ENCODE data around the gene MACROD1. TPM values are rescaled to one million over a fixed set of nuclear protein-coding genes. Genes with fewer than 3 reads are reported as not detected.

Gene MACROD1
- total and polyA plus RNA-seq, 12 donors: 5.5 to 62.9 (median 26.8) TPM

GRCh38 chr11:63993100-63993499 lies 172.8 kb downstream of the MACROD1 start:
- Histone ChIP-seq H3K4me1 (replicated peaks in 1 of 2) (peaks cover 0 to 1% of the 10 kb centered on the region in 2 donors), H3K4me3 (no peak overlapping the region), H3K27me3 (no peaks in the 10 kb centered on the region), H3K27ac (no peak overlapping the region), H3K36me3 (replicated peaks in 1 of 2) (peaks cover 0 to 73% of the 10 kb centered on the region in 2 donors), H3K9me3 (replicated peaks in 1 of 3) (no peaks in the 10 kb centered on the region)
- no peak for TF ChIP-seq POLR2A (IDR thresholded peaks at IDR 0.05)
- 85 to 96% (median 91%) methylated on average over 5 of the region's 5 CpGs for WGBS, 4 donors
- intact Hi-C loops (cut with DNase I): no loop called here
- no peak for DNase-seq

DNA sequence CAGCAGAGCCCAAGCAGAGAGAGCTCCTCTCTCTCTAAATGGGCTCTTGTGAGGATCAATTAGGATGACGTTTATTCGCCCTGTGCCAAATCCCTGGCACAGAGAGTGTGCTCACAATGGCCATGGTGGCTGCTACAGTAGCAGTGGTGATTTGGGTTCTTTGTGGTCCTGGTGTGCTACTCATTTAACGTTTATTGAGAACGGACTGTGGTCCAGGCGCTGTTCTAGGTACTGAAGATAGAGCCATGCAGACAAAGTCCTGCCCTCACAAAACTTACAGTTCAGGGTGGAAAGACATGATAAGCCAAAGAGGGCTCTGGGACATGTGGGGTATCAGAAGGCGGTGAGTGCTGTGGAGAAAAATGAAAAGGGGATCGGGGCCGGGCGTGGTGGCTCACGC lies 174.4 kb downstream of the MACROD1 start:
- peaks cover 12 to 16% of the 10 kb centered on the region in 2 donors for H3K4me1 ChIP-seq (replicated peaks in 1 of 2)
- H3K4me3 ChIP-seq: no peak overlapping the region
- no peaks in the 10 kb centered on the region for H3K9me3 ChIP-seq (replicated peaks in 1 of 3)
- TF ChIP-seq CTCF (IDR thresholded peaks at IDR 0.05) (no peak), POLR2A (IDR thresholded peaks at IDR 0.05) (no peak)
- WGBS, 4 donors: 88 to 94% (median 90%) methylated on average over 8 to 10 of the region's 10 CpGs
- peaks cover 0 to 57% of the 10 kb centered on the region in 2 donors for H3K36me3 ChIP-seq (replicated peaks in 1 of 2)
- intact Hi-C loops (cut with DNase I): no loop called here
- no peaks in the 10 kb centered on the region for H3K27me3 ChIP-seq
- DNase-seq: no peak
- no peak overlapping the region for H3K27ac ChIP-seq

DNA sequence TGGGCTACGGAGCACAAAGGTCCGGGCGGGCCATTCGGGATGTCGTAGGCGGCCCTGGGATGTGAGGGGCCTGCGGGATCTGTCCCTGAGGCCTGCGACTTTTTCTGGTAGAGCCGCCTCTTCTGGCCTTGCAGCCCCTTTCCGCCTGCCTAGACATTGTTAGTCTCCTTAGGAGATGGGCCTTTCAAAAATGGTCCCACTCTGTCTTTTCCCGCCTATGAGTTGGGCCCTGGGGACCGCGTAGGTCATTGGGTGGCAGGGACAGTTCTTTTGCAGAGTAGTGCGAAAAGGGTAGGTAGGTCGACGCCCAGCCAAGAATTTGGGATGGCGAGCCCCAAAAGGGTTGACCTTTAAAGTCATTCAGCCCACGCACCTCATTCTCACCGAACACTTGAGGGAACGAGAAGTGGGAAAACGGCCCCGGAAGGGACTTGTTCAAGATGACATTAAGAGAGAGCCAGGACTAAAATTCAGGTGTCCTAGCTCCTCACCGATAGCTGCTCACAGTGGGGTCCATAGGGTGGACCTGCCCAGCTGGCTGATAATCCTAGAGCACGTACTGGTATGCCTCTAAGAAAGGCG lies 178.9 kb downstream of the MACROD1 start:
- 26 to 55% (median 36%) methylated on average over 12 to 25 of the region's 25 CpGs for WGBS, 4 donors
- Histone ChIP-seq H3K27me3 (no peaks in the 10 kb centered on the region), H3K4me1 (replicated peaks in 1 of 2) (peaks cover 18 to 22% of the 10 kb centered on the region in 2 donors), H3K27ac (peak overlapping the region in 3 of 5 donors; percentile 66 to 89 (median 74)), H3K4me3 (peak overlapping the region; percentile 49 to 78 (median 69)), H3K9me3 (replicated peaks in 1 of 3) (no peaks in the 10 kb centered on the region), H3K36me3 (replicated peaks in 1 of 2) (peaks cover 0 to 35% of the 10 kb centered on the region in 2 donors)
- intact Hi-C loops (cut with DNase I): no loop called here
- TF ChIP-seq CTCF (IDR thresholded peaks at IDR 0.05): no peak
- TF ChIP-seq POLR2A (IDR thresholded peaks at IDR 0.05): no peak
- no peak for DNase-seq

DNA sequence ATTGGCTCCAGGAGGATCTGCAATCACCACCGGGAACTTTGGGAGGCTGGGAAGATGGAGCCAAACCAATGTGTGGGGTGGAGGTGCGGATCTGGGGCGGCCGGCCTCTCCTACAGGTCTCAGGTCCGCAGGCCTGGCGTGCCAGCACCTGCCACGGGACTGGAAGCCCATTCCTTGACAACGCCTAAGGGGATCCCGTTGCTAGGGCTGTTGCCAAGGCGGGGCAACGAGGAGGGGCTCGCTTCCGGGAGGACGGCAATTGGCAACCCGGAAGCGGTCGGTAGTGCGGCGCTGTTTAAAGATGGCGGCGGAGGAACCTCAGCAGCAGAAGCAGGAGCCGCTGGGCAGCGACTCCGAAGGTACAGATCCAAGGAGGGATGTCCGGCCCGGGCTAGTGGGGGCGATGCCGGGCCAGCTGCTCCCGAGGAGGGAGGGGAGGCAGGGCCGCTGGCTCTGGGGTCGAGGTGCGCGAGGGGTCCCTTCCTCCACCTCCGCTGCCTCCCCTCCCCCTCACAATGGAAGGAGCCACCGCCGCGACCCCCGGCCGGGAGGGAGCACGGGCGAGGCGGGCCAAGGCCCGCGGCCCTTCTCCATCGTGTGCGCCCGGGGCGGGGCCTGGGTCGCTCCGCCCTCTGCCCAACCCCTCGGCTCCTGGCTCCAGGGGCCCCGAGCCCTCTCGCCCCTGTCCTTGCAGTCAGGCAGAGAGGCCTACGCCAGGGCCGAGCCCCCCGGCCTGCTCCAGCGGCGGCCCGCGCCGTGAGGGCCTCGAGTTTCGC lies 179.6 kb downstream of the MACROD1 start, which contains the start of gene OTUB1:
Gene OTUB1 (plus strand): TSS at position 283 of the 776 bp plus-strand sequence. CDS start 19 bp downstream, at position 302.
- H3K9me3 ChIP-seq (replicated peaks in 1 of 3): no peaks in the 10 kb centered on the region
- 0 to 1% (median 0%) methylated on average over 15 to 60 of the region's 63 CpGs for WGBS, 4 donors
- intact Hi-C loops (cut with DNase I): no loop called here
- TF ChIP-seq CTCF (IDR thresholded peaks at IDR 0.05) (no peak), POLR2A (IDR thresholded peaks at IDR 0.05) (peak; percentile 48 to 66)
- H3K27me3 ChIP-seq: no peaks in the 10 kb centered on the region
- H3K4me1 ChIP-seq (replicated peaks in 1 of 2): peaks cover 18 to 25% of the 10 kb centered on the region in 2 donors
- peak; percentile 86 to 94 (median 89) for DNase-seq
- H3K36me3 ChIP-seq (replicated peaks in 1 of 2): peaks cover 0 to 29% of the 10 kb centered on the region in 2 donors
- H3K27ac ChIP-seq: peak within 1 kb of the TSS; percentile 30 to 89 (median 66)
- peak within 1 kb of the TSS; percentile 49 to 78 (median 69) for H3K4me3 ChIP-seq

Measured in adrenal gland (tissue), 12 donors.